Measurements from ENCODE around the gene LYL1. TPM values are rescaled to one million over a fixed set of nuclear protein-coding genes. Genes with fewer than 3 reads are reported as not detected.
A peak's percentile ranks its signal among the peaks of the same experiment; 100 is the strongest.

LYL1 gene
- total RNA-seq, 1 donor from 2014 or later = 6.3 TPM

- H3K4me1 ChIP-seq = peaks cover 76% of the 10 kb centered on the region
- DNase-seq = no peak
- peak overlapping the region; percentile 23 for H3K27ac ChIP-seq (replicated peaks)
- H3K36me3 ChIP-seq = peaks cover 31% of the 10 kb centered on the region
- H3K27me3 ChIP-seq (ENCODE audit: low read depth) = no peaks in the 10 kb centered on the region
- TF ChIP-seq CTCF (IDR thresholded peaks at IDR 0.05; ENCODE audit: borderline replicate concordance) = no peak
- intact Hi-C loops (cut with micrococcal nuclease) = no loop called here
- H3K4me3 ChIP-seq = no peak overlapping the region
- H3K9me3 ChIP-seq (replicated peaks) = no peaks in the 10 kb centered on the region
These were observed 30.3 kb downstream of the LYL1 start for GRCh38 chr19:13072188-13072908.

GRCh38 chr19:13071444-13072187, 31.0 kb downstream of the LYL1 start:
- Histone ChIP-seq H3K4me3 (no peak overlapping the region), H3K9me3 (replicated peaks) (no peaks in the 10 kb centered on the region), H3K36me3 (peaks cover 29% of the 10 kb centered on the region), H3K27ac (replicated peaks) (peak overlapping the region; percentile 74), H3K4me1 (peaks cover 76% of the 10 kb centered on the region), H3K27me3 (ENCODE audit: low read depth) (no peaks in the 10 kb centered on the region)
- DNase-seq = no peak
- TF ChIP-seq CTCF (IDR thresholded peaks at IDR 0.05; ENCODE audit: borderline replicate concordance) = no peak
- intact Hi-C loops (cut with micrococcal nuclease) = no loop called here

GRCh38 chr19:13070425-13071140, 32.1 kb downstream of the LYL1 start:
- DNase-seq = no peak
- Histone ChIP-seq H3K4me1 (peaks cover 76% of the 10 kb centered on the region), H3K4me3 (peak overlapping the region; percentile 34)

GRCh38 chr19:13069415-13070359, 33.0 kb downstream of the LYL1 start:
- Histone ChIP-seq H3K4me1 (peaks cover 81% of the 10 kb centered on the region), H3K27ac (replicated peaks) (peak overlapping the region; percentile 74), H3K4me3 (peak overlapping the region; percentile 34), H3K36me3 (peaks cover 14% of the 10 kb centered on the region), H3K27me3 (ENCODE audit: low read depth) (no peaks in the 10 kb centered on the region), H3K9me3 (replicated peaks) (no peaks in the 10 kb centered on the region)
- DNase-seq = no peak
- intact Hi-C loops (cut with micrococcal nuclease) = loop anchor here (10.0 kb wide), 1 partner anchor 75 kb away; the partner anchor contains the start of gene NFIX
- TF ChIP-seq CTCF (IDR thresholded peaks at IDR 0.05; ENCODE audit: borderline replicate concordance) = peak; percentile 25

More at GRCh38 chr19:13070425-13071140, 32.1 kb downstream of the LYL1 start:
- H3K27me3 ChIP-seq (ENCODE audit: low read depth) = no peaks in the 10 kb centered on the region
- intact Hi-C loops (cut with micrococcal nuclease) = no loop called here
- H3K36me3 ChIP-seq = peaks cover 19% of the 10 kb centered on the region
- TF ChIP-seq CTCF (IDR thresholded peaks at IDR 0.05; ENCODE audit: borderline replicate concordance) = no peak
- H3K9me3 ChIP-seq (replicated peaks) = no peaks in the 10 kb centered on the region
- H3K27ac ChIP-seq (replicated peaks) = peak overlapping the region; percentile 74
